Vagina (tissue), 2 donors: ENCODE data around the gene DEFB125.

Experiments
- CTCF ChIP-seq, 3 experiments: fragments of 450-650 bp in 2 of 3; fragments of 200-600 bp in 1 of 3; sonication (generic) in 1 of 3; IDR thresholded peaks; one replicate each; pipeline ENCODE4 v1.5.1; 2017 to 2019; ENCODE audit warnings: antibody characterized with exemption in 3 of 3, mild to moderate bottlenecking in 2 of 3, moderate library complexity in 2 of 3
- POLR2A ChIP-seq, 2 donors: fragments of 450-650 bp; IDR thresholded peaks; one replicate each; pipeline ENCODE4 v1.6.1; 2017; ENCODE audit warnings: antibody characterized with exemption in 2 of 2, mild to moderate bottlenecking in 2 of 2, moderate library complexity in 2 of 2
- POLR2AphosphoS5 ChIP-seq, 2 donors: sonication (generic); formaldehyde crosslinking; IDR thresholded peaks; one replicate each; pipeline ENCODE4 v1.9.0; 2017; ENCODE audit warnings: antibody characterized with exemption in 2 of 2, mild to moderate bottlenecking in 2 of 2, low read depth in 1 of 2; ENCODE audit not compliant: insufficient read depth in 1 of 2

GRCh38 chr20:137668-138490 lies 50.4 kb downstream of the DEFB125 start:
- TF ChIP-seq POLR2A (IDR thresholded peaks at IDR 0.05) (no peak), CTCF (IDR thresholded peaks at IDR 0.05) (no peak), POLR2AphosphoS5 (IDR thresholded peaks at IDR 0.05; ENCODE audit: insufficient read depth in 1 of 2, low read depth in 1 of 2) (no peak)
